Uterus (tissue), 2 donors: ENCODE results near the gene ETV4.

ENCODE experiments used
- CTCF ChIP-seq, 4 experiments: fragments of 200-600 bp in 2 of 4; fragments of 450-650 bp in 2 of 4; sonication (generic) in 2 of 4; IDR thresholded peaks; one replicate each; pipeline ENCODE4 v1.5.1; 2016 to 2019; ENCODE audit warnings: antibody characterized with exemption in 4 of 4, mild to moderate bottlenecking in 2 of 4, moderate library complexity in 1 of 4
- POLR2A ChIP-seq, 2 donors: fragments of 450-650 bp; IDR thresholded peaks; one replicate each; pipeline ENCODE4 v1.6.1; 2016; ENCODE audit warnings: antibody characterized with exemption in 2 of 2, mild to moderate bottlenecking in 1 of 2, moderate library complexity in 1 of 2

- TF ChIP-seq CTCF (IDR thresholded peaks at IDR 0.05) (no peak), POLR2A (IDR thresholded peaks at IDR 0.05) (no peak)
Observed at GRCh38 chr17:43591779-43592562, 45.8 kb upstream of the ETV4 start.
